DOHH2 (cell line): ENCODE measurements around the gene NELFB.

ENCODE experiments used
- EZH2phosphoT487 ChIP-seq: fragments of 200-600 bp; sonication (generic); IDR thresholded peaks from 2 replicates; pipeline ENCODE4 v1.6.1; 2017; ENCODE audit warnings: borderline replicate concordance, mild to moderate bottlenecking, antibody characterized with exemption, low read length, moderate library complexity, mixed read lengths
- TF ChIP-seq, protein P1 (sequence below): fragments of 200-600 bp; sonication (generic); IDR thresholded peaks from one replicate; pipeline ENCODE4 v1.5.1; 2014; ENCODE audit warnings: antibody characterized with exemption, mild to moderate bottlenecking, low read depth, low read length; ENCODE audit not compliant: poor library complexity, severe bottlenecking

DNA sequence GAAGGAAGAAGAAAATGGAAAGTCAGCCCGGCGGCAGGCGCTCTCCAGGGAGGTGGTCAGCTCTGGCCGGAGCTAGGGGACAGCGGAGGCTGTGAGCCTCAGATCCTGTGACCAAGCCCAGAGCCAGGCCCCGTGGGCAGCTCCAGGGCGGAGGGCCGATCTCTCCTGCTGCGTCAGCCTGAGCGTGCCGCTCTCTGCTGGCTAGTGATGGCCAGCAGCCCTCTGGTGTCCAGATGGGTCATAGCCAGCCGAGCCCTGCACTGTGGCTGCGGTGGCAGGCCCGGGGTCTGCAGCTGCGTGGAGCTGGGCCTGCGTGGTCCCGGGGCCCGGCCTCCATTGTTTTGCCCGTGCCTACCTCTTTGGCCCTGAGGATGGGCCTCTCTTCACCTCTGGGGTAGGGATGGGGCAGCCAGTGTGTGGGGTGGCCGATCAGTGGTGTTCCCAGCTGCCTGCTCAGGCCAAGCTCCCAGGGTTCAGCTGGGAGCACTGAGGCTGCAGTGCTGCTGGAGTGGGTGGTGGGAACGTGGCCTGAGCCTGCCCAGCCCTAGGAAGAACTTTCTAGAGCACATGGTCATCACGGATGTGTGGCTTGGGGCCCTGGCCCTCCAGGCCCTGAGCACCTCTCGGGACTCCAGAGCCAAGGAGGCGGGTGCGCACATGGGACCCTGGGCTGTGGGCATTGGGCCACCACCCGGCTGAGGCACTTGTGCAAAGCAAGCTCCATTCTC, 64.0 kb downstream of the NELFB start:
- TF ChIP-seq, protein P1, sequence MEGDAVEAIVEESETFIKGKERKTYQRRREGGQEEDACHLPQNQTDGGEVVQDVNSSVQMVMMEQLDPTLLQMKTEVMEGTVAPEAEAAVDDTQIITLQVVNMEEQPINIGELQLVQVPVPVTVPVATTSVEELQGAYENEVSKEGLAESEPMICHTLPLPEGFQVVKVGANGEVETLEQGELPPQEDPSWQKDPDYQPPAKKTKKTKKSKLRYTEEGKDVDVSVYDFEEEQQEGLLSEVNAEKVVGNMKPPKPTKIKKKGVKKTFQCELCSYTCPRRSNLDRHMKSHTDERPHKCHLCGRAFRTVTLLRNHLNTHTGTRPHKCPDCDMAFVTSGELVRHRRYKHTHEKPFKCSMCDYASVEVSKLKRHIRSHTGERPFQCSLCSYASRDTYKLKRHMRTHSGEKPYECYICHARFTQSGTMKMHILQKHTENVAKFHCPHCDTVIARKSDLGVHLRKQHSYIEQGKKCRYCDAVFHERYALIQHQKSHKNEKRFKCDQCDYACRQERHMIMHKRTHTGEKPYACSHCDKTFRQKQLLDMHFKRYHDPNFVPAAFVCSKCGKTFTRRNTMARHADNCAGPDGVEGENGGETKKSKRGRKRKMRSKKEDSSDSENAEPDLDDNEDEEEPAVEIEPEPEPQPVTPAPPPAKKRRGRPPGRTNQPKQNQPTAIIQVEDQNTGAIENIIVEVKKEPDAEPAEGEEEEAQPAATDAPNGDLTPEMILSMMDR, result no peak
- no peak for TF ChIP-seq EZH2phosphoT487
